ENCODE results near the gene NAALADL2. TPM values are rescaled to one million over a fixed set of nuclear protein-coding genes. Genes with fewer than 3 reads are reported as not detected.

The NAALADL2 gene
- total and polyA plus RNA-seq, 9 of the 15 experiments (the other 6 are each of a cell fraction or from before 2014, with no cell fraction given): 0.29 to 1.1 (median 0.79) TPM; not detected in 1

GRCh38 chr3:174883881-174884675 is 24.9 kb downstream of the NAALADL2 start (continued):
- no peak for TF ChIP-seq SIN3B (IDR thresholded peaks at IDR 0.05; ENCODE audit: low read depth)
- TF ChIP-seq HNRNPUL1 (IDR thresholded peaks at IDR 0.05; ENCODE audit: low read length): no peak
- TF ChIP-seq MBD1 (CRISPR knock-in tag; IDR thresholded peaks at IDR 0.05): no peak
- no peak for TF ChIP-seq ZNF384 (IDR thresholded peaks at IDR 0.05; ENCODE audit: low read depth, low read length)
- no peak for TF ChIP-seq TBL1XR1 (IDR thresholded peaks at IDR 0.05; ENCODE audit: low read length in 2 of 2)
- TF ChIP-seq CGGBP1 (CRISPR knock-in tag; IDR thresholded peaks at IDR 0.05): no peak
- no peak for TF ChIP-seq AFF1 (IDR thresholded peaks at IDR 0.05; ENCODE audit: low read depth in 1 of 2, partially characterized antibody in 2 of 2)
- TF ChIP-seq DPF2 (IDR thresholded peaks at IDR 0.05): no peak
